GM06990 (cell line): ENCODE results near the gene ATP11A.

Experiments
- DNase-seq: peaks from one replicate; pipeline ENCODE4 v3.0.0-alpha.2; 2011; ENCODE audit not compliant: insufficient read length; ENCODE audit errors: extremely low read depth
- H3K27me3 ChIP-seq: replicated peaks from 2 replicates; pipeline ENCODE4 v1.6.0; 2011; ENCODE audit warnings: low read length; ENCODE audit not compliant: control insufficient read depth, insufficient read depth
- H3K36me3 ChIP-seq: 2 replicates; pipeline ENCODE4 v1.5.1; 2011; ENCODE audit warnings: low read length; ENCODE audit not compliant: control insufficient read depth, insufficient read depth
- H3K4me3 ChIP-seq: replicated peaks from 2 replicates; pipeline ENCODE4 v1.5.1; 2011; ENCODE audit warnings: low read depth, mild to moderate bottlenecking, control low read depth, low read length
- CTCF ChIP-seq: IDR thresholded peaks from 2 replicates; pipeline ENCODE4 v1.5.1; 2011; ENCODE audit warnings: low read length, control low read depth, mild to moderate bottlenecking, inconsistent platforms; ENCODE audit not compliant: insufficient read depth, poor library complexity, severe bottlenecking

The ATP11A gene

GRCh38 chr13:112876305-112877000 lies 186.6 kb downstream of the ATP11A start:
- no peaks in the 10 kb centered on the region for H3K27me3 ChIP-seq
- no peak for DNase-seq
- H3K4me3 ChIP-seq = no peak overlapping the region
- no peak for TF ChIP-seq CTCF
- H3K36me3 ChIP-seq = peaks cover 42% of the 10 kb centered on the region

- H3K36me3 ChIP-seq = peaks cover 48% of the 10 kb centered on the region
- DNase-seq = no peak
- no peak overlapping the region for H3K4me3 ChIP-seq
- H3K27me3 ChIP-seq = no peaks in the 10 kb centered on the region
- no peak for TF ChIP-seq CTCF
These were observed 187.2 kb downstream of the ATP11A start for GRCh38 chr13:112877066-112877465.

- Histone ChIP-seq H3K36me3 (peaks cover 51% of the 10 kb centered on the region), H3K4me3 (no peak overlapping the region), H3K27me3 (no peaks in the 10 kb centered on the region)
- no peak for TF ChIP-seq CTCF
- DNase-seq = no peak
These were observed 187.7 kb downstream of the ATP11A start for GRCh38 chr13:112877539-112877938.

GRCh38 chr13:112877976-112878955 lies 188.4 kb downstream of the ATP11A start:
- Histone ChIP-seq H3K36me3 (peaks cover 53% of the 10 kb centered on the region), H3K27me3 (no peaks in the 10 kb centered on the region), H3K4me3 (no peak overlapping the region)
- TF ChIP-seq CTCF = no peak
- no peak for DNase-seq

- no peak for DNase-seq
These were observed 189.5 kb downstream of the ATP11A start for GRCh38 chr13:112879283-112879833.

More at GRCh38 chr13:112879283-112879833, 189.5 kb downstream of the ATP11A start:
- no peak overlapping the region for H3K4me3 ChIP-seq
- H3K36me3 ChIP-seq = peaks cover 53% of the 10 kb centered on the region
- no peaks in the 10 kb centered on the region for H3K27me3 ChIP-seq
- TF ChIP-seq CTCF = no peak
